SK-N-SH treated with all-trans-retinoic acid at 6 μM for 48 hours (cell line): ENCODE data around the gene KDM5A.

Source experiments
- ATAC-seq: fragments of 200-7000 bp; cut with Tn5 transposase; 3 replicates; pipeline ENCODE4 v1.9.1; 2020; ENCODE audit warnings: mild to moderate bottlenecking, moderate library complexity
- CSDC2 ChIP-seq: fragments of 250-450 bp; sonication (Bioruptor Pico); IDR thresholded peaks from 2 replicates; pipeline ENCODE4 v1.5.0; 2020; ENCODE audit warnings: mild to moderate bottlenecking, moderate library complexity
- CSRNP3 ChIP-seq: fragments of 250-450 bp; sonication (Bioruptor Pico); IDR thresholded peaks from 2 replicates; pipeline ENCODE4 v1.5.1; 2021; ENCODE audit warnings: mild to moderate bottlenecking, moderate library complexity
- ESRRG ChIP-seq: fragments of 250-450 bp; sonication (Bioruptor Pico); IDR thresholded peaks from 2 replicates; pipeline ENCODE4 v1.6.1; 2021; ENCODE audit warnings: mild to moderate bottlenecking
- ISL1 ChIP-seq: fragments of 250-450 bp; sonication (Bioruptor Pico); IDR thresholded peaks from 2 replicates; pipeline ENCODE4 v2.1.2; 2022; ENCODE audit warnings: mild to moderate bottlenecking, moderate library complexity
- OSR1 ChIP-seq: fragments of 250-450 bp; sonication (Bioruptor Pico); IDR thresholded peaks from 2 replicates; pipeline ENCODE4 v1.8.0; 2022; ENCODE audit warnings: moderate library complexity, mild to moderate bottlenecking, inconsistent platforms
- POU6F1 ChIP-seq: fragments of 250-450 bp; sonication (Bioruptor Pico); IDR thresholded peaks from 2 replicates; pipeline ENCODE4 v1.8.0; 2021; ENCODE audit warnings: low read depth, mild to moderate bottlenecking, moderate library complexity, borderline replicate concordance
- RARB ChIP-seq: fragments of 250-450 bp; sonication (Bioruptor Pico); IDR thresholded peaks from 2 replicates; pipeline ENCODE4 v1.8.0; 2021; ENCODE audit warnings: mild to moderate bottlenecking, moderate library complexity
- TOX ChIP-seq: fragments of 250-450 bp; sonication (Bioruptor Pico); IDR thresholded peaks from 2 replicates; pipeline ENCODE4 v1.8.0; 2021; ENCODE audit warnings: mild to moderate bottlenecking, moderate library complexity, borderline replicate concordance
- ZFP3 ChIP-seq: fragments of 250-450 bp; sonication (Bioruptor Pico); IDR thresholded peaks from 2 replicates; pipeline ENCODE4 v1.5.0; 2020; ENCODE audit warnings: mild to moderate bottlenecking, moderate library complexity
- ZFP30 ChIP-seq: fragments of 450-650 bp; formaldehyde crosslinking; IDR thresholded peaks from 2 replicates; pipeline ENCODE4 v1.5.0; 2022; ENCODE audit warnings: mild to moderate bottlenecking, moderate library complexity
- ZNF565 ChIP-seq: fragments of 450-650 bp; formaldehyde crosslinking; conservative IDR thresholded peaks from 2 replicates; pipeline ENCODE4 v1.5.0; 2020; ENCODE audit warnings: low read depth, mild to moderate bottlenecking, moderate library complexity
- ZNF70 ChIP-seq: fragments of 450-650 bp; formaldehyde crosslinking; IDR thresholded peaks from 2 replicates; pipeline ENCODE4 v1.5.0; 2020; ENCODE audit warnings: mild to moderate bottlenecking, moderate library complexity
- ZNF8 ChIP-seq: fragments of 450-650 bp; formaldehyde crosslinking; IDR thresholded peaks from 2 replicates; pipeline ENCODE4 v1.5.0; 2020; ENCODE audit warnings: mild to moderate bottlenecking, moderate library complexity
- TF ChIP-seq, protein P1 (sequence below): fragments of 250-450 bp; sonication (Bioruptor Pico); IDR thresholded peaks from 2 replicates; pipeline ENCODE4 v1.5.0; 2020; ENCODE audit warnings: mild to moderate bottlenecking, moderate library complexity
- TF ChIP-seq, protein P2 (sequence below): fragments of 250-450 bp; sonication (Bioruptor Pico); IDR thresholded peaks from 2 replicates; pipeline ENCODE4 v1.5.1; 2020; ENCODE audit warnings: low read depth, mild to moderate bottlenecking, moderate library complexity

The KDM5A gene

DNA sequence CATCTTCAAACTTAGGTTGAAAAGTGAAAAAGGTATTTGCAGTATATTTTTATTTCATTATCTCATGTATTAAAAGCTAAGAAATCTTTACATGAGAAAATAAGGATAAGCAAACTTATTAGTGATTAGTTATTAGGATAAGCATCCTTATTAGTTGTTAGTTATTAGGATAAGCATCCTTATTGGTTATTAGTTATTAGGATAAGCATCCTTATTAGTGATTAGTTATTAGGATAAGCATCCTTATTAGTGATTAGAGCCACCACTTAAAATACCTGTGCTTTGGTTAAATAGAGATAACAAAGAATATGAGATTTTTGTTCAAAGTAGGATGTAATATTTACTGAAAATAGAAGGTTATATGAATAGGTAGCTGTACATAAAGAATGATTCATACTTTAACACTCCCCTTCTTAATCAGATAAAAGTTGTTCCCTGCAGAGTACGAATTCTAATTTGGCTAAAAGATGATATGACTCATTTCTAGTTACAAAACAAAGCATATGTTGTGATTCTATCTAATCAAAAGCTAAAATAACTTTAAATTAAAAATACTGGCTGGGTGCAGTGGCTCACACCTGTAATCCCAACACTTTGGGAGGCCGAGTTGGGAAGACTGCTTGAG is 56.4 kb downstream of the KDM5A start (continued):
- TF ChIP-seq CSRNP3: no peak

DNA sequence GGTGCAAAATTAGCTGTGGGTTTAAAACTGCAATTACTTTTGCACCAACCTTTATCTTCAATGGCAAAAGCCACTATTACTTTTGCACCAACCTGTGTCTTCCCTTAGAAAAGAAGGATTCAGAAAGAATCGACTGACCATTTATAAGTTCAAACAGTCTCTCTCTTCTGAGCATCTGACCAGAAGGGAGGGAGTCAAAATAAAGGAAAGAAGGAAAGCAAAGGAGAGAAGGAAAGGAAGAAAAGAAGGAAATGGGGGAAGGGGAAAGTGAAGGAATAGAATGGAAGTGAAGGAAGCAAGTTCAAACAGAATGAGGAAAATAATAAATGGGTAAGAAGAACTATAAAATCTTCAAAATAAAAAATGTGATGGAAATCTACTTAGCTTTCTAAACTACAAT is 57.8 kb downstream of the KDM5A start:
- TF ChIP-seq CSDC2: no peak
- TF ChIP-seq ESRRG (CRISPR knock-in tag): no peak
- TF ChIP-seq RARB (CRISPR knock-in tag): no peak
- TF ChIP-seq ZFP3 (CRISPR knock-in tag): no peak
- TF ChIP-seq ZNF565: no peak
- TF ChIP-seq ZNF70: no peak

GRCh38 chr12:325906-326305 is 63.2 kb downstream of the KDM5A start:
- ATAC-seq: no peak

More for the DNA sequence above, 57.8 kb downstream of the KDM5A start:
- no peak for ATAC-seq

DNA sequence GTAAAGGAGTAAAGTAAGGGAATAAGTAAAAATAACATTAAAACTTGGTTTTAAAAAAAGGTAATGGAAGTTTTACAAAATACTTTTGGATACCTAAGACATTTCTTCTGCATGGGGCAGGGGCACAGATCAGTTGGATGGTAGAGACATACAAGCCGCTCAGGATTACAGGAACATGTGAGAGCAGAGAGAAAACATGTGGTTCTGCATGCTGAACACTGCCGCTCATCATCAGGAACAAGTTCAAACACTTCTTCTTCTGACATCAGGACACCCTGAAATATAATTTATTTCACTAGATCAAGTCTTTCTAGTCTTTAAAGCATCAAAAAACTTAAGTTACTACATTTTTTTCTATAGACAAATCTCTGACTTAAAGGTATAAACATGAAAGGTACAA is 65.6 kb downstream of the KDM5A start:
- TF ChIP-seq POU6F1 (CRISPR knock-in tag) (no peak), ZFP3 (CRISPR knock-in tag) (no peak), ZNF8 (CRISPR knock-in tag) (no peak), ISL1 (CRISPR knock-in tag) (no peak), ESRRG (CRISPR knock-in tag) (no peak), OSR1 (CRISPR knock-in tag) (no peak), RARB (CRISPR knock-in tag) (no peak), ZNF70 (no peak), ZFP30 (CRISPR knock-in tag) (no peak)
- TF ChIP-seq, protein P1, sequence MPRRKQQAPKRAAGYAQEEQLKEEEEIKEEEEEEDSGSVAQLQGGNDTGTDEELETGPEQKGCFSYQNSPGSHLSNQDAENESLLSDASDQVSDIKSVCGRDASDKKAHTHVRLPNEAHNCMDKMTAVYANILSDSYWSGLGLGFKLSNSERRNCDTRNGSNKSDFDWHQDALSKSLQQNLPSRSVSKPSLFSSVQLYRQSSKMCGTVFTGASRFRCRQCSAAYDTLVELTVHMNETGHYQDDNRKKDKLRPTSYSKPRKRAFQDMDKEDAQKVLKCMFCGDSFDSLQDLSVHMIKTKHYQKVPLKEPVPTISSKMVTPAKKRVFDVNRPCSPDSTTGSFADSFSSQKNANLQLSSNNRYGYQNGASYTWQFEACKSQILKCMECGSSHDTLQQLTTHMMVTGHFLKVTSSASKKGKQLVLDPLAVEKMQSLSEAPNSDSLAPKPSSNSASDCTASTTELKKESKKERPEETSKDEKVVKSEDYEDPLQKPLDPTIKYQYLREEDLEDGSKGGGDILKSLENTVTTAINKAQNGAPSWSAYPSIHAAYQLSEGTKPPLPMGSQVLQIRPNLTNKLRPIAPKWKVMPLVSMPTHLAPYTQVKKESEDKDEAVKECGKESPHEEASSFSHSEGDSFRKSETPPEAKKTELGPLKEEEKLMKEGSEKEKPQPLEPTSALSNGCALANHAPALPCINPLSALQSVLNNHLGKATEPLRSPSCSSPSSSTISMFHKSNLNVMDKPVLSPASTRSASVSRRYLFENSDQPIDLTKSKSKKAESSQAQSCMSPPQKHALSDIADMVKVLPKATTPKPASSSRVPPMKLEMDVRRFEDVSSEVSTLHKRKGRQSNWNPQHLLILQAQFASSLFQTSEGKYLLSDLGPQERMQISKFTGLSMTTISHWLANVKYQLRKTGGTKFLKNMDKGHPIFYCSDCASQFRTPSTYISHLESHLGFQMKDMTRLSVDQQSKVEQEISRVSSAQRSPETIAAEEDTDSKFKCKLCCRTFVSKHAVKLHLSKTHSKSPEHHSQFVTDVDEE (CRISPR knock-in tag): no peak
- TF ChIP-seq, protein P2, sequence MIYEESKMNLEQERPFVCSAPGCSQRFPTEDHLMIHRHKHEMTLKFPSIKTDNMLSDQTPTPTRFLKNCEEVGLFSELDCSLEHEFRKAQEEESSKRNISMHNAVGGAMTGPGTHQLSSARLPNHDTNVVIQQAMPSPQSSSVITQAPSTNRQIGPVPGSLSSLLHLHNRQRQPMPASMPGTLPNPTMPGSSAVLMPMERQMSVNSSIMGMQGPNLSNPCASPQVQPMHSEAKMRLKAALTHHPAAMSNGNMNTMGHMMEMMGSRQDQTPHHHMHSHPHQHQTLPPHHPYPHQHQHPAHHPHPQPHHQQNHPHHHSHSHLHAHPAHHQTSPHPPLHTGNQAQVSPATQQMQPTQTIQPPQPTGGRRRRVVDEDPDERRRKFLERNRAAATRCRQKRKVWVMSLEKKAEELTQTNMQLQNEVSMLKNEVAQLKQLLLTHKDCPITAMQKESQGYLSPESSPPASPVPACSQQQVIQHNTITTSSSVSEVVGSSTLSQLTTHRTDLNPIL (CRISPR knock-in tag): no peak
- ATAC-seq: no peak

More at GRCh38 chr12:325906-326305, 63.2 kb downstream of the KDM5A start:
- TF ChIP-seq ZFP30 (CRISPR knock-in tag) (no peak), TOX (CRISPR knock-in tag) (no peak), ZNF565 (no peak), OSR1 (CRISPR knock-in tag) (no peak)
- TF ChIP-seq, protein P1 (CRISPR knock-in tag): no peak
